Activated CD4-positive, alpha-beta T cell treated with anti-CD3 and anti-CD28 coated beads for 1 hour (primary cell): ENCODE measurements around the gene RYR2.

ENCODE experiments used
- DNase-seq: peaks from one replicate; pipeline ENCODE4 v3.0.0-alpha.2; 2020

RYR2 gene

GRCh38 chr1:237478082-237478481 is 436.1 kb downstream of the RYR2 start:
- no peak for DNase-seq

GRCh38 chr1:237478842-237479241 is 436.9 kb downstream of the RYR2 start:
- DNase-seq = no peak

- DNase-seq = no peak
Measured at GRCh38 chr1:237482777-237483176, 440.8 kb downstream of the RYR2 start.

GRCh38 chr1:237492359-237492758 is 450.4 kb downstream of the RYR2 start:
- no peak for DNase-seq

- DNase-seq = no peak
Measured at GRCh38 chr1:237500566-237500965, 458.6 kb downstream of the RYR2 start.

- no peak for DNase-seq
Measured at GRCh38 chr1:237503292-237503691, 461.3 kb downstream of the RYR2 start.

GRCh38 chr1:237507005-237507404 is 465.0 kb downstream of the RYR2 start:
- no peak for DNase-seq

GRCh38 chr1:237509748-237510147 is 467.8 kb downstream of the RYR2 start:
- DNase-seq = no peak

GRCh38 chr1:237525102-237525501 is 483.1 kb downstream of the RYR2 start:
- DNase-seq = no peak

GRCh38 chr1:237527761-237528160 is 485.8 kb downstream of the RYR2 start:
- no peak for DNase-seq

- no peak for DNase-seq
Measured at GRCh38 chr1:237528545-237528944, 486.6 kb downstream of the RYR2 start.

- no peak for DNase-seq
Measured at GRCh38 chr1:237539055-237539454, 497.1 kb downstream of the RYR2 start.

- no peak for DNase-seq
Measured at GRCh38 chr1:237542525-237543418, 500.8 kb downstream of the RYR2 start.

- DNase-seq = no peak
Measured at GRCh38 chr1:237553078-237553477, 511.1 kb downstream of the RYR2 start.

GRCh38 chr1:237556911-237557310 is 514.9 kb downstream of the RYR2 start:
- DNase-seq = no peak

GRCh38 chr1:237562242-237562823 is 520.3 kb downstream of the RYR2 start:
- no peak for DNase-seq

GRCh38 chr1:237565236-237565635 is 523.3 kb downstream of the RYR2 start:
- no peak for DNase-seq

GRCh38 chr1:237566581-237566980 is 524.6 kb downstream of the RYR2 start:
- no peak for DNase-seq

- no peak for DNase-seq
Measured at GRCh38 chr1:237568955-237569354, 527.0 kb downstream of the RYR2 start.

GRCh38 chr1:237570530-237570929 is 528.5 kb downstream of the RYR2 start:
- DNase-seq = no peak

- no peak for DNase-seq
Measured at GRCh38 chr1:237574536-237574935, 532.6 kb downstream of the RYR2 start.

- no peak for DNase-seq
Measured at GRCh38 chr1:237578540-237578939, 536.6 kb downstream of the RYR2 start.

GRCh38 chr1:237580726-237581125 is 538.7 kb downstream of the RYR2 start:
- no peak for DNase-seq

GRCh38 chr1:237583270-237583669 is 541.3 kb downstream of the RYR2 start:
- DNase-seq = no peak

- no peak for DNase-seq
Measured at GRCh38 chr1:237583756-237584155, 541.8 kb downstream of the RYR2 start.
